H1 (cell line): ENCODE data around the gene ZNF366. TPM values are rescaled to one million over a fixed set of nuclear protein-coding genes. Genes with fewer than 3 reads are reported as not detected.

Experiments
- CTCF ChIA-PET: fragments of 300-600 bp; sonication (Branson Sonifier 250); formaldehyde crosslinking; loops from one replicate; lab custom pipeline; 2021; ENCODE audit not compliant: partially characterized antibody; lab: Charles Lee
- POLR2A ChIA-PET: fragments of 300-600 bp; sonication (Branson Sonifier 250); formaldehyde crosslinking; loops from one replicate; lab custom pipeline; 2021; ENCODE audit warnings: inconsistent platforms; ENCODE audit not compliant: partially characterized antibody; lab: Charles Lee
- DNase-seq, 2 experiments: peaks; one replicate each; pipeline versions ENCODE4 v3.0.0 to v3.0.0-alpha.2; 2010 to 2022; ENCODE audit warnings: low spot score in 2 of 2, low read depth in 1 of 2, mixed read lengths in 1 of 2
- FAIRE-seq: peaks from 2 replicates; lab custom pipeline; 2011; peaks lifted over from hg19 to GRCh38; lab: Jason Lieb, UNC
- H2AFZ ChIP-seq: 2 replicates; pipeline ENCODE4 v1.8.1; 2012; ENCODE audit warnings: low read length, inconsistent platforms
- H2AK5ac ChIP-seq: 2 replicates; pipeline ENCODE4 v1.6.1; 2013; ENCODE audit warnings: low read depth, low read length
- H2BK120ac ChIP-seq: replicated peaks from 2 replicates; pipeline ENCODE3; 2013; ENCODE audit warnings: low read depth, low read length, inconsistent platforms
- H2BK12ac ChIP-seq: 2 replicates; pipeline ENCODE4 v1.6.1; 2013; ENCODE audit warnings: low read depth, low read length
- H2BK15ac ChIP-seq: 2 replicates; pipeline ENCODE4 v1.6.1; 2013; ENCODE audit warnings: low read length
- H2BK20ac ChIP-seq: 2 replicates; pipeline ENCODE4 v1.6.1; 2013; ENCODE audit warnings: low read length
- H2BK5ac ChIP-seq: 2 replicates; pipeline ENCODE4 v1.6.1; 2013; ENCODE audit warnings: low read depth, low read length
- H3K14ac ChIP-seq: 2 replicates; pipeline ENCODE4 v1.6.1; 2013; ENCODE audit warnings: inconsistent platforms; ENCODE audit not compliant: insufficient read length
- H3K18ac ChIP-seq: 2 replicates; pipeline ENCODE4 v1.6.1; 2013; ENCODE audit warnings: low read length; ENCODE audit errors: extremely low read depth
- H3K23ac ChIP-seq: 2 replicates; pipeline ENCODE4 v1.6.1; 2013; ENCODE audit warnings: inconsistent platforms; ENCODE audit not compliant: insufficient read length
- H3K23me2 ChIP-seq: 2 replicates; pipeline ENCODE4 v1.6.1; 2013; ENCODE audit warnings: low read depth, low read length
- H3K27ac ChIP-seq: 2 replicates; pipeline ENCODE4 v1.6.1; 2011; ENCODE audit warnings: low read depth, low read length, inconsistent platforms
- H3K27me3 ChIP-seq, 4 experiments: replicated peaks in 1 of 4; 1 replicate in 1 of 4; 2 replicates in 3 of 4; pipeline versions ENCODE4 v1.6.1 to v1.8.1; 2011 to 2013; ENCODE audit warnings: low read length in 3 of 4, mild to moderate bottlenecking in 3 of 4, inconsistent platforms in 2 of 4, mixed read lengths in 2 of 4, moderate library complexity in 1 of 4; ENCODE audit not compliant: control insufficient read depth in 3 of 4, insufficient read depth in 3 of 4; ENCODE audit errors: extremely low read depth in 1 of 4
- H3K36me3 ChIP-seq, 4 experiments: 2 replicates each; pipeline versions ENCODE4 v1.6.1 to v1.8.1; 2011 to 2013; ENCODE audit warnings: mild to moderate bottlenecking in 4 of 4, low read length in 3 of 4, moderate library complexity in 2 of 4, control low read depth in 1 of 4, inconsistent platforms in 1 of 4; ENCODE audit not compliant: insufficient read depth in 4 of 4, control insufficient read depth in 2 of 4
- H3K4ac ChIP-seq: replicated peaks from 2 replicates; pipeline ENCODE3; 2013; ENCODE audit warnings: low read length, low read depth, mixed read lengths, inconsistent platforms; ENCODE audit not compliant: insufficient read length
- H3K4me1 ChIP-seq, 4 experiments: replicated peaks in 1 of 4; 1 replicate in 1 of 4; 2 replicates in 3 of 4; pipeline versions ENCODE4 v1.6.1 to v1.8.1; 2011 to 2013; ENCODE audit warnings: low read length in 3 of 4, inconsistent platforms in 2 of 4, mixed read lengths in 1 of 4; ENCODE audit not compliant: insufficient read depth in 4 of 4, control insufficient read depth in 3 of 4
- H3K4me2 ChIP-seq, 2 experiments: 2 replicates each; pipeline versions ENCODE4 v1.6.1 to v1.8.1; 2011 to 2013; ENCODE audit warnings: low read depth in 2 of 2, low read length in 2 of 2, control low read depth in 1 of 2, inconsistent platforms in 1 of 2, mild to moderate bottlenecking in 1 of 2; ENCODE audit not compliant: insufficient read depth in 1 of 2
- H3K4me3 ChIP-seq, 4 experiments: fragments of 200-600, 300-600 bp in 1 of 4; sonication (generic), shearing (Covaris generic), sonication (Bioruptor Twin) in 1 of 4; 2 replicates each; pipeline versions ENCODE4 v1.5.1 to v1.8.1; 2011 to 2016; ENCODE audit warnings: low read length in 4 of 4, low read depth in 3 of 4, control low read depth in 2 of 4, inconsistent platforms in 2 of 4, mild to moderate bottlenecking in 2 of 4, mixed read lengths in 1 of 4, moderate library complexity in 1 of 4; ENCODE audit not compliant: insufficient read depth in 2 of 4; ENCODE audit errors: extremely low read depth in 1 of 4
- H3K56ac ChIP-seq: replicated peaks from 2 replicates; pipeline ENCODE3; 2013; ENCODE audit warnings: low read depth, mild to moderate bottlenecking, mixed read lengths, low read length, inconsistent platforms; ENCODE audit not compliant: insufficient read length
- H3K79me1 ChIP-seq: 2 replicates; pipeline ENCODE4 v1.6.1; 2013; ENCODE audit warnings: low read depth, low read length, control low read depth
- H3K79me2 ChIP-seq, 2 experiments: 2 replicates each; pipeline versions ENCODE4 v1.6.1 to v1.8.1; 2012 to 2013; ENCODE audit warnings: low read length in 2 of 2, mild to moderate bottlenecking in 2 of 2, inconsistent platforms in 1 of 2; ENCODE audit not compliant: insufficient read depth in 2 of 2, control insufficient read depth in 1 of 2
- H3K9ac ChIP-seq, 4 experiments: replicated peaks in 1 of 4; 1 replicate in 1 of 4; 2 replicates in 3 of 4; pipeline versions ENCODE4 v1.6.1 to v1.8.1; 2011 to 2013; ENCODE audit warnings: low read depth in 3 of 4, low read length in 3 of 4, control low read depth in 2 of 4, mild to moderate bottlenecking in 2 of 4, moderate library complexity in 2 of 4, inconsistent platforms in 1 of 4; ENCODE audit errors: extremely low read depth in 1 of 4
- H3K9me3 ChIP-seq, 2 experiments: 2 replicates each; pipeline versions ENCODE4 v1.6.1 to v1.8.1; 2012 to 2013; ENCODE audit warnings: mild to moderate bottlenecking in 2 of 2, moderate library complexity in 2 of 2, control low read depth in 1 of 2, inconsistent platforms in 1 of 2, low read depth in 1 of 2, low read length in 1 of 2, mixed read lengths in 1 of 2; ENCODE audit not compliant: insufficient read depth in 2 of 2
- H4K20me1 ChIP-seq, 2 experiments: replicated peaks in 1 of 2; 2 replicates each; pipeline versions ENCODE3 to v1.8.1; 2011 to 2013; ENCODE audit warnings: inconsistent platforms in 2 of 2, low read length in 2 of 2, mild to moderate bottlenecking in 1 of 2; ENCODE audit not compliant: insufficient read depth in 2 of 2, control insufficient read depth in 1 of 2
- H4K5ac ChIP-seq: 2 replicates; pipeline ENCODE4 v1.6.1; 2013; ENCODE audit warnings: low read length, low read depth, mixed read lengths, inconsistent platforms; ENCODE audit not compliant: insufficient read length
- H4K8ac ChIP-seq: 2 replicates; pipeline ENCODE4 v1.8.0; 2013; ENCODE audit warnings: mild to moderate bottlenecking, moderate library complexity, low read length, inconsistent platforms; ENCODE audit not compliant: insufficient read depth; ENCODE audit errors: extremely low read depth
- H4K91ac ChIP-seq: replicated peaks from 2 replicates; pipeline ENCODE3; 2013; ENCODE audit warnings: low read length, mixed read lengths, inconsistent platforms; ENCODE audit not compliant: insufficient read length
- ATF3 ChIP-seq: IDR thresholded peaks from 2 replicates; pipeline ENCODE4 v1.6.1; 2011; ENCODE audit warnings: low read depth, mild to moderate bottlenecking, low read length; ENCODE audit not compliant: insufficient read depth
- KDM1A ChIP-seq: fragments of 200-600, 300-600 bp; sonication (generic); IDR thresholded peaks from 2 replicates; pipeline ENCODE4 v1.7.1; 2016; ENCODE audit warnings: mild to moderate bottlenecking, low read length, borderline replicate concordance
- SIRT6 ChIP-seq: IDR thresholded peaks from one replicate; pipeline ENCODE4 v1.7.1; 2012; ENCODE audit warnings: low read length, inconsistent platforms
- SIX5 ChIP-seq: IDR thresholded peaks from 2 replicates; pipeline ENCODE4 v1.6.1; 2011; ENCODE audit warnings: mild to moderate bottlenecking, low read depth, low read length
- WGBS, 2 experiments: shearing (Covaris generic) in 1 of 2; methylation state at CpG; one replicate each; pipeline versions ENCODE4 v1.1.6 to v1.1.7; 2013 to 2015; ENCODE audit warnings: low lambda C conversion rate in 2 of 2, mixed read lengths in 2 of 2, inconsistent platforms in 1 of 2, low coverage in 1 of 2, missing lambda C conversion rate in 1 of 2; ENCODE audit not compliant: insufficient replicate concordance in 2 of 2, insufficient coverage in 1 of 2, insufficient read length in 1 of 2; ENCODE audit errors: extremely low coverage in 1 of 2, missing lambda C conversion rate in 1 of 2; 5-methylcytosine and 5-hydroxymethylcytosine counted together
- polyA plus RNA-seq, 7 experiments: library from polyadenylated mRNA; depleted of rRNA in 3 of 7; stranded (reverse) in 5 of 7; unstranded in 2 of 7; fragments of >200 nt in 5 of 7; fragments of 200-250 nt in 2 of 7; gene quantifications; 1 replicate in 5 of 7; 2 replicates in 1 of 7; 4 replicates in 1 of 7; pipeline versions ENCODE4 v1.2.1 to v1.2.3, GENCODE V29; 2011 to 2013; ENCODE audit warnings: missing spikeins in 2 of 7, mixed read lengths in 2 of 7
- total RNA-seq: library from RNA; stranded (reverse); fragmentation: NEBNext Ultra II Directional; extraction: Animal tissue kit (Norgen Biotek cat#: 25700); gene quantifications from 2 replicates; pipeline ENCODE4 v1.2.1, GENCODE V29; 2021

Gene ZNF366
- total and polyA plus RNA-seq, 2 of the 8 experiments (the other 6 are each of a cell fraction or from before 2014, with no cell fraction given): not detected

- Histone ChIP-seq H2BK20ac (no peak overlapping the region), H2BK5ac (no peak overlapping the region), H2BK15ac (no peak overlapping the region), H3K79me1 (no peaks in the 10 kb centered on the region), H2BK120ac (no peak overlapping the region), H2AK5ac (no peak overlapping the region), H3K79me2 (no peaks in the 10 kb centered on the region), H3K9me3 (no peaks in the 10 kb centered on the region), H3K18ac (no peak overlapping the region), H4K20me1 (no peaks in the 10 kb centered on the region), H3K23me2 (peaks cover 5% of the 10 kb centered on the region), H2AFZ (no peak overlapping the region), H4K8ac (no peak overlapping the region), H3K9ac (no peak overlapping the region), H3K14ac (no peak overlapping the region), H3K27ac (no peak overlapping the region), H3K4ac (no peak overlapping the region), H3K4me1 (peaks cover 4 to 20% (median 13%) of the 10 kb centered on the region in 4 experiments), H2BK12ac (no peak overlapping the region), H4K5ac (no peak overlapping the region), H4K91ac (no peak overlapping the region), H3K4me3 (no peak overlapping the region), H3K23ac (no peak overlapping the region), H3K36me3 (no peaks in the 10 kb centered on the region), H3K4me2 (no peak overlapping the region), H3K27me3 (no peaks in the 10 kb centered on the region), H3K56ac (no peak overlapping the region)
- TF ChIP-seq SIX5: no peak
- TF ChIP-seq SIRT6: no peak
- TF ChIP-seq KDM1A: peak; percentile 60; the same call in 1 of the 2 replicates
- TF ChIP-seq ATF3: no peak
- WGBS, 2 experiments: 80% methylated on average over 1 of the region's 1 CpG; no CpG with 5 or more reads in 1 of the 2 experiments
- ChIA-PET CTCF (interaction anchor here (1.0 to 2.0 kb wide), 8 partner anchors 11 to 242 kb away, joined by 3 to 13 read pairs (median 3); no protein-coding TSS in a partner anchor), POLR2A (interaction anchor here (1.0 kb wide), 1 partner anchor 188 kb away, joined by 3 read pairs; no protein-coding TSS in a partner anchor)
- no peak for FAIRE-seq
- no peak for DNase-seq
These were observed 47.7 kb upstream of the ZNF366 start for GRCh38 chr5:72554897-72555296.
